IMR-90 (cell line): ENCODE results near the gene MRPS34. TPM values are rescaled to one million over a fixed set of nuclear protein-coding genes. Genes with fewer than 3 reads are reported as not detected.

Experiments
- ATAC-seq: fragments of 200-7000 bp; cut with Tn5 transposase; 2 replicates; pipeline ENCODE4 v1.9.1; 2020; ENCODE audit warnings: low read depth, mild to moderate bottlenecking, moderate library complexity
- BruUV-seq: library from RNA; stranded (reverse); fragments of 400-500 nt; replicated peaks from 2 replicates; lab custom pipeline; 2021; lab: Mats Ljungman, UMichigan
- CTCF ChIA-PET: fragments of 300-600 bp; formaldehyde crosslinking; extraction: SDS; loops from one replicate; lab custom pipeline; 2021; ENCODE audit warnings: antibody characterized with exemption; lab: Yijun Ruan, JAX
- POLR2A ChIA-PET: fragments of 300-600 bp; sonication (Branson Sonifier 250); formaldehyde crosslinking; loops from one replicate; lab custom pipeline; 2022; ENCODE audit warnings: antibody characterized with exemption; ENCODE audit not compliant: unreplicated experiment; lab: Charles Lee
- DNase-seq: peaks from one replicate; pipeline ENCODE4 v3.0.0; 2013
- H2AFZ ChIP-seq: replicated peaks from 2 replicates; pipeline ENCODE3; 2013; ENCODE audit warnings: low read length, mild to moderate bottlenecking; ENCODE audit not compliant: poor library complexity
- H2AK5ac ChIP-seq: 2 replicates; pipeline ENCODE4 v1.6.1; 2013; ENCODE audit warnings: low read depth, low read length, inconsistent platforms
- H2AK9ac ChIP-seq: replicated peaks from 2 replicates; pipeline ENCODE3; 2013; ENCODE audit warnings: mild to moderate bottlenecking, low read depth, low read length, moderate library complexity; ENCODE audit not compliant: poor library complexity
- H2BK120ac ChIP-seq: 2 replicates; pipeline ENCODE4 v1.6.1; 2013; ENCODE audit warnings: low read depth, low read length, inconsistent platforms
- H2BK15ac ChIP-seq: 3 replicates; pipeline ENCODE4 v1.6.1; 2013; ENCODE audit warnings: low read depth, low read length, inconsistent platforms
- H2BK20ac ChIP-seq: 2 replicates; pipeline ENCODE4 v1.6.1; 2013; ENCODE audit warnings: low read depth, mild to moderate bottlenecking, inconsistent platforms, low read length, moderate library complexity
- H2BK5ac ChIP-seq: 2 replicates; pipeline ENCODE4 v1.6.1; 2013; ENCODE audit warnings: mild to moderate bottlenecking, low read depth, low read length, inconsistent platforms; ENCODE audit not compliant: poor library complexity, severe bottlenecking
- H3K14ac ChIP-seq: replicated peaks from 2 replicates; pipeline ENCODE4 v1.6.1; 2013; ENCODE audit warnings: low read depth, low read length, inconsistent platforms
- H3K18ac ChIP-seq: 2 replicates; pipeline ENCODE4 v1.6.1; 2013; ENCODE audit warnings: low read depth, low read length, control low read depth
- H3K23ac ChIP-seq: 2 replicates; pipeline ENCODE4 v1.6.1; 2013; ENCODE audit warnings: low read depth, low read length, inconsistent platforms
- H3K27ac ChIP-seq: 2 replicates; pipeline ENCODE4 v1.5.1; 2013; ENCODE audit warnings: mild to moderate bottlenecking, control low read depth, low read length; ENCODE audit not compliant: insufficient read depth
- H3K27me3 ChIP-seq: 2 replicates; pipeline ENCODE4 v1.6.1; 2013; ENCODE audit warnings: low read length; ENCODE audit not compliant: control insufficient read depth, insufficient read depth
- H3K36me3 ChIP-seq: 2 replicates; pipeline ENCODE4 v1.6.1; 2013; ENCODE audit warnings: low read length, mixed read lengths; ENCODE audit not compliant: control insufficient read depth, insufficient read depth
- H3K4ac ChIP-seq: 2 replicates; pipeline ENCODE4 v1.6.1; 2013; ENCODE audit warnings: low read depth, low read length, inconsistent platforms
- H3K4me1 ChIP-seq: 2 replicates; pipeline ENCODE4 v1.6.1; 2013; ENCODE audit warnings: low read length, mixed read lengths; ENCODE audit not compliant: control insufficient read depth, insufficient read depth
- H3K4me2 ChIP-seq: 2 replicates; pipeline ENCODE4 v1.6.1; 2013; ENCODE audit warnings: low read depth, mild to moderate bottlenecking, control low read depth, low read length, moderate library complexity
- H3K4me3 ChIP-seq: 2 replicates; pipeline ENCODE4 v1.5.1; 2013; ENCODE audit warnings: low read depth, mild to moderate bottlenecking, control low read depth, low read length, moderate library complexity; ENCODE audit not compliant: insufficient read depth
- H3K56ac ChIP-seq: 2 replicates; pipeline ENCODE4 v1.6.1; 2013; ENCODE audit warnings: low read length, inconsistent platforms; ENCODE audit not compliant: insufficient read depth; ENCODE audit errors: extremely low read depth
- H3K79me1 ChIP-seq, 2 experiments: 2 replicates each; pipeline ENCODE4 v1.6.1; 2013; ENCODE audit warnings: low read length in 2 of 2, inconsistent platforms in 1 of 2, low read depth in 1 of 2
- H3K9ac ChIP-seq: 2 replicates; pipeline ENCODE4 v1.6.1; 2013; ENCODE audit warnings: low read depth, low read length, control low read depth
- H3K9me1 ChIP-seq: 2 replicates; pipeline ENCODE4 v1.6.1; 2013; ENCODE audit warnings: low read length, inconsistent platforms; ENCODE audit not compliant: insufficient read depth
- H3K9me3 ChIP-seq: 2 replicates; pipeline ENCODE4 v1.6.1; 2013; ENCODE audit warnings: low read length; ENCODE audit not compliant: control insufficient read depth, insufficient read depth
- H4K20me1 ChIP-seq: 2 replicates; pipeline ENCODE4 v1.6.1; 2013; ENCODE audit warnings: low read length, inconsistent platforms; ENCODE audit not compliant: insufficient read depth
- H4K5ac ChIP-seq: 2 replicates; pipeline ENCODE4 v1.6.1; 2013; ENCODE audit warnings: mild to moderate bottlenecking, low read depth, low read length, control low read depth
- H4K8ac ChIP-seq, 2 experiments: 2 replicates each; pipeline ENCODE4 v1.6.1; 2013; ENCODE audit warnings: low read depth in 2 of 2, low read length in 2 of 2, control low read depth in 1 of 2, inconsistent platforms in 1 of 2
- H4K91ac ChIP-seq: 2 replicates; pipeline ENCODE4 v1.6.1; 2013; ENCODE audit warnings: low read depth, low read length, inconsistent platforms; ENCODE audit not compliant: insufficient read depth
- BHLHE40 ChIP-seq: fragments of 150-350 bp; IDR thresholded peaks from 2 replicates; pipeline ENCODE4 v1.6.1; 2016; ENCODE audit warnings: mild to moderate bottlenecking, low read depth, low read length
- CEBPB ChIP-seq: IDR thresholded peaks from 2 replicates; pipeline ENCODE4 v1.6.1; 2012; ENCODE audit warnings: low read depth, low read length, improper control_type of control experiment
- NFE2L2 ChIP-seq: fragments of 150-350 bp; IDR thresholded peaks from 2 replicates; pipeline ENCODE4 v1.6.1; 2016; ENCODE audit warnings: low read depth, mild to moderate bottlenecking, low read length
- POLR2A ChIP-seq: IDR thresholded peaks from 2 replicates; pipeline ENCODE4 v1.6.1; 2012; ENCODE audit warnings: mild to moderate bottlenecking, low read depth, low read length
- RAD21 ChIP-seq: IDR thresholded peaks from 2 replicates; pipeline ENCODE4 v1.6.1; 2012; ENCODE audit warnings: low read length, improper control_type of control experiment
- WGBS, 2 experiments: methylation state at CpG; one replicate each; pipeline versions ENCODE4 v1.1.5 to v1.1.7; 2013; ENCODE audit warnings: missing lambda C conversion rate in 2 of 2; ENCODE audit not compliant: insufficient read length in 1 of 2; ENCODE audit errors: extremely low coverage in 2 of 2; 5-methylcytosine and 5-hydroxymethylcytosine counted together
- dilution Hi-C: fragments of 300-500 bp; cut with HindIII; formaldehyde crosslinking; loops from one replicate; pipeline ENCODE4 v1.14.3; 2018; ENCODE audit warnings: low sequenced_read_pairs; ENCODE audit not compliant: unreplicated experiment
- in situ Hi-C: fragments of 300-500 bp; cut with MboI; formaldehyde crosslinking; loops from 3 replicates; pipeline ENCODE4 v1.14.3; 2019; ENCODE audit warnings: low sequenced_read_pairs, inconsistent platforms, mixed read lengths
- intact Hi-C: fragments of 100-400 bp; cut with micrococcal nuclease; formaldehyde crosslinking; loops from 2 replicates; pipeline ENCODE4 v1.10.0; 2022
- polyA plus RNA-seq, 3 experiments: library from polyadenylated mRNA; depleted of rRNA; stranded (reverse); fragments of >200 nt; gene quantifications; 2 replicates each; pipeline ENCODE4 v1.2.3, GENCODE V29; 2012; ENCODE audit warnings: low replicate concordance in 1 of 3
- total RNA-seq: library from RNA; depleted of rRNA; stranded (reverse); fragments of >200 nt; gene quantifications from 2 replicates; pipeline ENCODE4 v1.2.3, GENCODE V29; 2012

MRPS34 gene
- total and polyA plus RNA-seq, 2 of the 4 experiments (the other 2 are of a cell fraction) = 68.5 to 80.4 TPM

DNA sequence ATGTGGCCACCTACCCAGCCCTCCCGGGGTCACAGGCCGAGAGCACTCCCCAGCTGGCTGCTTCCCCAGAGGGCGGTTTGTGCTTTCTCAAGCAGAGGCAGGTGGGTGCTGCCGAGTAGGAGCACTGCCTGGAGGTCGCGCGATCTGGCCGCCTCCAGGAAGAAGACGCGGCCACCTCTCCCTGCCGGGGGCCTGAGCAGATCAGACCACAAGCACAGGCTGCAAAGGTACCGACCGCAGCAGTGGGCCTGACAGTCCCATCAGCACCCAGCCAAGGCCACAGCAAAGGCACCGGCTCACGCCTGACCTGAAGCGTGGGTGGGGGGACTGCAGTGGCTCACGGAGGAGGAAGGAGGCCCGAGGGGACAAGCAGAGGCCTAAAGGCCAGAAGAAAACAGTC, 35.8 kb upstream of the MRPS34 start:
- H2BK20ac ChIP-seq = no peak overlapping the region
- no peak overlapping the region for H3K56ac ChIP-seq
- in situ Hi-C loops = no loop called here
- H3K36me3 ChIP-seq = peaks cover 19% of the 10 kb centered on the region; the same call in 1 of the 2 replicates
- dilution Hi-C loops = no loop called here
- no peak overlapping the region for H3K23ac ChIP-seq
- H4K5ac ChIP-seq = no peak overlapping the region
- no peak overlapping the region for H2BK15ac ChIP-seq
- no peak overlapping the region for H2AK9ac ChIP-seq
- TF ChIP-seq BHLHE40 (no peak), NFE2L2 (no peak), RAD21 (no peak), POLR2A (no peak), CEBPB (no peak)
- no peak overlapping the region for H2AFZ ChIP-seq
- BruUV-seq = no TSS peak
- H3K9me1 ChIP-seq = no peaks in the 10 kb centered on the region
- intact Hi-C loops = no loop called here
- no peak overlapping the region for H3K4ac ChIP-seq
- CTCF ChIA-PET = no interaction called here
- H2BK5ac ChIP-seq = no peak overlapping the region
- H3K9ac ChIP-seq = no peak overlapping the region
- H2AK5ac ChIP-seq = no peak overlapping the region
- H3K4me3 ChIP-seq = no peak overlapping the region
- no peak overlapping the region for H4K91ac ChIP-seq
- H3K27me3 ChIP-seq = no peaks in the 10 kb centered on the region
- POLR2A ChIA-PET = no interaction called here
- H4K20me1 ChIP-seq = no peaks in the 10 kb centered on the region
- no peak for DNase-seq
- H3K14ac ChIP-seq = no peak overlapping the region
- 0 out of 4 replicates have a peak, but pooled peaks cover 0 to 2% of the 10 kb centered on the region in 2 experiments for H3K79me1 ChIP-seq
- ATAC-seq = no peak
- H2BK120ac ChIP-seq = no peak overlapping the region
- no peak overlapping the region for H3K18ac ChIP-seq
- H3K9me3 ChIP-seq = no peaks in the 10 kb centered on the region
- peaks cover 4% of the 10 kb centered on the region; the same call in 1 of the 2 replicates for H3K4me1 ChIP-seq
- WGBS, 2 experiments = 87% methylated on average over 12 of the region's 18 CpGs; no CpG with 5 or more reads in 1 of the 2 experiments
- no peak overlapping the region for H3K4me2 ChIP-seq
- no peak overlapping the region for H3K27ac ChIP-seq
- no peak overlapping the region for H4K8ac ChIP-seq
